Inferior parietal cortex (tissue), 1 donor: Measurements from ENCODE around the gene PEAK3.
A peak's percentile ranks its signal among the peaks of the same experiment; 100 is the strongest.

Experiments
- DNase-seq: peaks from one replicate; pipeline ENCODE4 v3.0.0-alpha.2; 2016; ENCODE audit errors: extremely low spot score

The PEAK3 gene

GRCh38 chr19:2236314-2237050 lies 45.5 kb downstream of the PEAK3 start, which contains the start of the genes PLEKHJ1 and SF3A2:
Gene PLEKHJ1, minus strand, starts transcription at chr19:2236329. Its CDS starts 81 bp downstream, at chr19:2236248.
Gene SF3A2, plus strand, starts transcription at chr19:2236824. Its CDS starts 6,595 bp downstream, at chr19:2243419.
- peak; percentile 96 for DNase-seq

DNA sequence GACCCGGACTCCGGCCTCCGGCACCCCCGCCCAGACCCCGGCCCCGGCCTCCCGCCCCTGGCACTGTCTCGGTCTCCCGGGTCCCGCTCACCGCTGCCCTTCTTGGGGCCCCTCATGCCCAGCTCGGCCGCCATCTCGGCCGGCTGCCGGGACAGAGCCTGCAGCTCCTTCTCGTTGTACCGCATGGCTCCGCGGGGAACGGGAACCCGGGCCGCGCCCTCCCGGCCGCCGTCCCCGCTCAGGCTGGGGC lies 46.0 kb downstream of the PEAK3 start:
- DNase-seq: no peak

- no peak for DNase-seq
Observed at GRCh38 chr19:2235381-2236063, 46.5 kb downstream of the PEAK3 start.

DNA sequence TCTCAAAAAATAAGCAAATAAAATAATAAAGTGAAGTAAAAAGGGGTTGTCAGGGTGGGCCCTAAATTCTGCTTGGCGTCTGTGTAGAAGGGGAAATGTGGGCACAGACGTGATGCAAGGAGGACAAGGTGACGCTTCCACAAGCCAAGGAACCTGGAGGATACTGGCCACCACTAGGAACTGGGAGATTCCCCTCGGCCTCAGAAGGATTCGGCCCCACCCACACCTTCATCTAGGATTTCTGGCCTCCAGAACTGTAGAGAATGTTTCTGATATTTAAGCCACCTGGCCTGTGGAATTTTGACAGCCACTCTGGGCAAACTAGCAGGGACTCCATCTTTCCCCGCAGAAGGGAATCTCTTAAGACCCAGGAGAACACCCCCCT lies 47.0 kb downstream of the PEAK3 start:
- no peak for DNase-seq

DNA sequence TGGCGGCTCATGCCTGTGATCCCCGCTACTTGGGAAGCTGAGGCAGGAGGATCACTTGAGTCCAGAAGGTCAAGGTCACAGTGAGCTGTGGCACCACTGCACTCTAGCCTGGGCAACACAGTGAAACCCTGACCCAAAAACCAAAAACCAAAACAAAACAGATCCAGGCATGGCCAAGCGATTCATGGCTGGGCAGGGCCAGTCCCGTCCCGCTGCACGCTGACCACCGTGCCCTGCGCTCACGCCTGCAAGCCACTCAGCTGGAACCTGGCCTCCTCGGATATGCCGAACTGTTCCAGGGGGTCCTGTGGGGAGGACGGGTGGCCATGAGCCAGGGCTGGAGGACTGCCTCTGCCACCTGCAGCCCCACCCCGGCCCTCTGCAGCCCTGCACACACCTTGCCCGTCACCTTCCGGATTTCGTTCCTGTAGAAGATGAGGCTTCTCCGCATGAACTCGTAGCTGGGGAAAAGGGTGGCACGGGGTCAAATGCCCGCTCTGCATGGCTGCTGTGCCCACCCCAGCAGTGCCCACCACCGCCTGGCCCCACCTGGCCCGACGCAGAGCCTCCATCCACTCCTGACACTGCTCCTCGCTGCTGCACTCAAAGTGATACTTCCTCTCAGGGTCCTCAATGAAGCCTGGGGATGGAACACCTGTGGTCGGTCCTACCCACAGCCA lies 48.2 kb downstream of the PEAK3 start:
- no peak for DNase-seq

- no peak for DNase-seq
Observed at GRCh38 chr19:2232286-2233151, 49.5 kb downstream of the PEAK3 start.

DNA sequence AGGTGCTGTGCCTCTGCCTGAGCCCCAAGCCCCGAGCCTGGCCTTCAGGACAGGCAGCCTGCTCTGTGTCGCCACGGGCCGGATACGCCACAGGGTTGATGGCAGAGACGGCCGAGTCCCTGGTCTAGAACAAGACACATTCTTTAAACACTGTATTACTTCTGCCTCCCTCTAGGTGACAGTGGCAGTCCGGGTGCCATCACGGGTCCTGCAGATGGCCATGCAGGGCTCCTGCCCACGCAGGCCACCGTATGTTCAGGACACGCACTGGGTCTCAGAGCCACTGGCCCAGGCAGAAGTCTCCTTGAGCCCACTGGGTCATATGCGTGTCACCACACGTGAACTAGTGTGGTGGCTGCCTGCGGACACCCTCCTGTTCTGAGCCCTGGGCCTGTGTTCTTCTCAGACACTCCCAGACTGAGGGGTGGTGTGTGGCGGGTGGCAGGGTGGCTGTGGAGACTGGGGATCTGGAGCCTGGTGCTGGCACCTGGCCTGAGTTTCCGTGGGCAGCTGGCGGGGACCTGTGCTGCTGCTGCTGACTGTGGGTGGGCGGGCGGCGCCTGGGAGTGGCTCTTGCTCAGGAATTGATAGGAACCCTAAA lies 50.3 kb downstream of the PEAK3 start:
- DNase-seq: no peak

DNA sequence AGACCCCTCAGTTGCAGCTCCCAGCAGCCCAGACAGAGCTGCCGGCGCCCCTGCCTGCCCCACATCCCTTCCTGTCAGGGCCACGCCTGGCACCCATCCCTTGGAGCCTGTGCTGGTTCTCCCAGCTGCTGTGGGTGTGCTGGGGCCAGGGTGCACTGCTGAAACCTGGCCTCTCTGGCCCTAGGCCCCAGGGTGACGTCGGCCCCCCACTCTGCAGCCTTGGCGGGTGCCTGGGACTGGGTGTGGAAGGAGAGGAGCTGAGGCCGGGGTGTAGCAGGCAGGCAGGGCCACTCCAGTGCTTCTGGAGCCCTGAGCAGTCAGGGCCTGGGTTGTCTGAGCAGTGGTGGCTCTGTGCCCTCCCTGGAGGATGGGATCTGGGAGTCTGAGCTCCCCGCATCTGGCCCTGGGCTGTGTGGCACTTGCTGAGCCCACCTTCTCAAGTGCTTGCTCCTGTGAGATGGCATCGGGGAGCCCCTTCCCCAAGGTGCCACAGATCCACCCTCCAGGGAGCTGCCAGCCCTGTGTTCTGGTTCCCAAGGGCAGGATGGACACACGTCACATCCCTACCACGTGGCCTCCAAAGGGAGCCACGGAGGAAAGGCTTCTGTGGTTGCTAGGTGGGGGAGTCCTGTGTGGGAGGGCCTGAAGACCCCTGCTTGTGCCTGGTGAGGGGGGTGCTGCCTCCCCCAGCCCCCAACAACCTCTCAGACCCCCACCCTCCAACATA lies 51.0 kb downstream of the PEAK3 start:
- DNase-seq: no peak

- no peak for DNase-seq
Observed at GRCh38 chr19:2230033-2230531, 51.9 kb downstream of the PEAK3 start.

GRCh38 chr19:2229103-2230032 lies 52.6 kb downstream of the PEAK3 start:
- no peak for DNase-seq

DNA sequence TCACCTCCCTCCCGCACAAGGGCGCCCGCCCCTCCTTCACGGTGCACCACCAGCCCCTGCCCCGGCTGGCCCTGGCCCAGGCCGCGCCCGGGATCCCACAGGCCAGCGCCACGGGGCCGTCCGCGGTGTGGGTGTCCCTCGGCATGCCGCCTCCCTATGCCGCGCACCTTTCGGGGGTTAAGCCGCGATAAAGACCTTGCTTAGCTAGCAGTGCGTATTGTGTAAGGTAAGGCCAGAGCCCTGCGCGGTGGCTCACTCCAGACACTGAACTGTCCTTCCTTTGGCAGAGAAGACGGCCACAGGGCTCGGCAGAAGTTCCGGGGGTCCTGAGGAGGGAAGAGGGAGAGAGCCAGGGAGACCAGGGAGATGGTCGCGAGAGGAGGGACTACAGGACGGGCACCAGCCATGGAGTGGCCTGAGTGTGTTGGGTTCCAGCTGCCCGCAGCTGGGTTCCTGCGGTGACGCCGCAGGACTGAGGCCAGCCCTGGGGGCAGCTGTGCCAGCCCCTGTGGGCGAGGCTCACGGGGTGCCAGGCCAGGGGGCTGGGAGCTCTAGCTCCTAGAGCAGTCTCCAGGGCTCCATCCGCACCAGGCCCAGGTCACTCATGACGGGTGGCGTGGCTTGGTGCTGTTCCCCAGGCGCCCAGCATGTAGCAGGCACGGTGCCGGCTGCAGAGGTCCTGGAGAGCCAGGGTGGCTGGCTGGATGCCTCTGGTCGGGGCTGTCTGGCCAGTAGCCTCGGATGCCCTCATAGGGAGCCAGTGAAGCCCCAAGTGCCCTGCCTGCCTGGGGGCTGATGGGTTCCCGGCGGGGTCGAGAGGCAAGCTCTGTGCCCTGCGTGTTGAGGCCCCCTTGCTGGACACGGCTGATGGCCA lies 53.6 kb downstream of the PEAK3 start:
- no peak for DNase-seq

DNA sequence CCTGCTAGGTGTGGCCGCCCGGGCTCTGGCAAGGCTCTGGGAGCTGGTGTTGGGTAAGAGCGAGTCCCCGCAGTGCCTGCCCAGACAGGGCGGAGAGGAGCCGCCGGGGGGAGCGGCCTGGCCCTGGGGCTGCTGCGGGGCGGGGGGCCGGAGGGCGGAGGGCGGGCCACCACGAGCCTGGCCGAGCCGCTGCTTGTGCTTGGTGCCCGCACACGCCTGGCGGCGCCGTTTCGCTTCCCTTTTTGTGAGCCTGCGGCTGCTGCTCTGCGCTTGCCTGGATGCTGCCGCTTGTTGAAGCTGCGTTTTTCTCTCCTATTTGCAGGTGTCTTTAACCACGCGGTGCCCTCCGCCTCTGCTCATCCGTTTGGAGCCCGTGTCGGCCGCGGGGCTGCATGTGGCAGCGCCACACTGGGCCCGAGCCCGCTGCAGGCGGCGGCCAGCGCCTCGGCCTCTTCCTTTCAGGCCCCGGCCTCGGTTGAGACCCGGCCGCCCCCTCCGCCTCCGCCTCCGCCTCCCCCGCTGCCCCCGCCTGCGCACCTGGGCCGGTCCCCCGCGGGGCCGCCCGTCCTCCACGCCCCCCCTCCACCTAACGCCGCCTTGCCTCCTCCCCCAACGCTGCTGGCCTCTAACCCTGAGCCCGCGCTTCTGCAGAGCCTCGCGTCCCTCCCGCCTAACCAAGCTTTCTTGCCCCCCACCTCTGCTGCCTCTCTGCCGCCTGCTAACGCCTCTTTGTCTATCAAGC lies 54.4 kb downstream of the PEAK3 start:
- DNase-seq: no peak

- no peak for DNase-seq
Observed at GRCh38 chr19:2226840-2227360, 55.1 kb downstream of the PEAK3 start.

- no peak for DNase-seq
Observed at GRCh38 chr19:2226051-2226839, 55.7 kb downstream of the PEAK3 start.

GRCh38 chr19:2225415-2226050 lies 56.4 kb downstream of the PEAK3 start:
- no peak for DNase-seq

- DNase-seq: no peak
Observed at GRCh38 chr19:2224754-2225349, 57.1 kb downstream of the PEAK3 start.
